Measurements from ENCODE around the gene NDC80. TPM values are rescaled to one million over a fixed set of nuclear protein-coding genes. Genes with fewer than 3 reads are reported as not detected.

Gene NDC80
- total RNA-seq, result 0.14 and 0.34 TPM in 2 replicates

DNA sequence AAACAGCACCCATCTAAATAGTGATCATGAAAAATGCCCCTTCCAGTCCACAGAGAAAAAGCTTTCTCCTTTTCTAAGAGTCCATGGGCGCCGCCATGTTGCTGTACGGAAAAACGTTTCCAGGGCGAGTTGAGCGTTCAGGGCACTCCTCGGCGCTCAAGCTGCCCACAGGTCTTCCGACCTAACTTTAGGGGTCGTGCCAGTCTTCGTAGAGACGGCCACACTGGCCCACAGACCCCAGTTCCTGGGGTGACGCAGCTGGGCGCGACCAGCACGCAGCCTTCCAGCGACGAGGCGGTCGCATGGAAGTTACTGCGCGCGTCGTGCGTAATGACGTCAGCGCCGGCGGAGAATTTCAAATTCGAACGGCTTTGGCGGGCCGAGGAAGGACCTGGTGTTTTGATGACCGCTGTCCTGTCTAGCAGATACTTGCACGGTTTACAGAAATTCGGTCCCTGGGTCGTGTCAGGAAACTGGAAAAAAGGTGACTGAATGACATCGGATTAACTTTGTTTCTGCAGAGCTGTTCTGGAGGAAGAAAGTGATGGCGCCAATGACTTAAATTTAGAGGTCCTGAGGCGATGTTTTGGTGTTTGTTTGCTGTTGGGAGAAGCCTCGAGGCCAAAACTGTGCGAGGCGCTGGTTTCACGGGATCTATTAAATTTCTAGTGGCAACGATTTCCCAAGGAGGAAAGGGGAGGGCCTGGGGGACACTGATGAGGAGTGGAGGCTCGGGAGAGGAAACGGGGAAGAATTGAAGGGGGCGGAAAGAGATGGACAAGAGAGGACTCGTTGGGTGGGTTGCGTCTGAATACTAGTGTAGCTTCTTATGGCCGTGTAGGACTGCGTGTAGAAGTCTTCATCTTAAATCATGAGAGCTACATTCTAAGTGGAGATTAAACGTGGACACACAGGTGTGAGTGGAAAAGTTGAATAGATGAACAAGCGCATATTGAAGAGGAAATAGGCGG, at the start of gene NDC80, which contains the start of gene METTL4:
Gene NDC80 (plus strand): TSS at position 358 of the 971 bp plus-strand sequence. CDS start 1,429 bp downstream, outside the sequence.
Gene METTL4 (minus strand): TSS at position 306 of the 971 bp plus-strand sequence. CDS start 4,289 bp downstream, outside the sequence.

DNA sequence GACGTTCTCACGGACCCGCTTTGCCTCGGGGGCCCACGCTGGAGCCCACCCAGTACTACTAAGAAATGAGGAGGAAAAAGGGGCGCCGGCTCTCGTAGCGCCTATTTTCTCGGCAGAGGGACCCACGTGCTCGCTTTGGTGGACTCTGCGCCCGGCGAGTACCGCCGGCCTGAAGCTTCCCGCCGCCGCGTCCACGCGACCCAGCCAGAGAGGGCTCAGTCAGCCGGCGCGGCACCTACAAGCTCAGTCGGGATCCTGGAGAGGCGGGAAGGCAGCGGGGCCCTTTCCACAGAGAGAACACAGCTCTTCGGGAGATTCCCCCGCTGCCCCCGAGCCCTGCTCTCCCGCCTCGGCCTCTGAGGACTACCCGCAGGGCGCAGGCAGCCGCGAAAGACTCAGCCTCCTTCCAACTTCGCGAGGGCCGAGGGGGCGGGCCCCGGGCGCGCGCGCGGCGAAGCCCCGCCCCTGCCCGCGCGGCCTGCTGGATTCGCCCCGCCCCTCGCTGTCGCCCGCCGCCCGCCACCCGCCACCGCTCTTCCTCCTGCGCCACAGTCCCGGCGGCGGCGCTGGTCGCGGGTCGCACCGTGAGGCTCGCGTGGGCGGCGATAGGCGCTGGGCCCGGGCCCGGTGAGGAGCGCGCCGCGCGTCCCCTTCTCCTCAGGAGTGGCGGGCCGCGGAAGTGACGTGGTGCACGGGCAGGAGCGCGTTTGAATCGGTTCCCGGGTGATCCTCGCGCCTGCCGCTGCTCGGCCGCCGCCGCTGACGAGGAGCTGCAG, 84.0 kb downstream of the NDC80 start, which contains the start of gene SMCHD1:
Gene SMCHD1 (plus strand): TSS at position 549 of the 776 bp plus-strand sequence. CDS start 350 bp downstream, outside the sequence.

Other genes starting within 250 kb of the NDC80 start
- gene METTL4, start 52 bp upstream of the NDC80 start, total RNA-seq, result 10.3 and 16.2 TPM in 2 replicates
- 78.2 and 79.3 TPM in 2 replicates for gene SMCHD1, start 84.2 kb downstream of the NDC80 start, total RNA-seq